Measurements from ENCODE around the gene PAK5.

DNA sequence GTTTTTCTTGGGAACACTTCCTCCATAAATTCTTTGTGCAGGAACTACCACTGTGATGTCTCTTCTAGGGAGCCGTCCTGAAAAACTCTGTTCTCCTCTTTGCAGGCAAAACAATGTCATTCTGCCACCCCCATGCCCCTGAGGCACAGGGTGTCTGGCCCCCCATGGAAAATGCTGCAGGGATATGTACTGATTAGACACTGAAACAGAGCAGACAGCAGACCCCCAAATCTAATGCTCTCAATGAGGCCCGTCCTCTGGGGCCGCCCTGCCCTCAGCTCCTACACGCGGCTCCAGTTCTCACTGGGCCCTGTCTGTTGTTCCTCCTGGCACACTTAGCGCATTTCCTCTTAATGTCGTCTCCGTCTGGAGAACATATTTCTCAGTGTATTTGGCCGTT is 227.0 kb downstream of the PAK5 start:
- TF ChIP-seq, protein P1, sequence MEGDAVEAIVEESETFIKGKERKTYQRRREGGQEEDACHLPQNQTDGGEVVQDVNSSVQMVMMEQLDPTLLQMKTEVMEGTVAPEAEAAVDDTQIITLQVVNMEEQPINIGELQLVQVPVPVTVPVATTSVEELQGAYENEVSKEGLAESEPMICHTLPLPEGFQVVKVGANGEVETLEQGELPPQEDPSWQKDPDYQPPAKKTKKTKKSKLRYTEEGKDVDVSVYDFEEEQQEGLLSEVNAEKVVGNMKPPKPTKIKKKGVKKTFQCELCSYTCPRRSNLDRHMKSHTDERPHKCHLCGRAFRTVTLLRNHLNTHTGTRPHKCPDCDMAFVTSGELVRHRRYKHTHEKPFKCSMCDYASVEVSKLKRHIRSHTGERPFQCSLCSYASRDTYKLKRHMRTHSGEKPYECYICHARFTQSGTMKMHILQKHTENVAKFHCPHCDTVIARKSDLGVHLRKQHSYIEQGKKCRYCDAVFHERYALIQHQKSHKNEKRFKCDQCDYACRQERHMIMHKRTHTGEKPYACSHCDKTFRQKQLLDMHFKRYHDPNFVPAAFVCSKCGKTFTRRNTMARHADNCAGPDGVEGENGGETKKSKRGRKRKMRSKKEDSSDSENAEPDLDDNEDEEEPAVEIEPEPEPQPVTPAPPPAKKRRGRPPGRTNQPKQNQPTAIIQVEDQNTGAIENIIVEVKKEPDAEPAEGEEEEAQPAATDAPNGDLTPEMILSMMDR (IDR thresholded peaks at IDR 0.05), result no peak
- no peak for TF ChIP-seq TEAD4 (IDR thresholded peaks at IDR 0.05; ENCODE audit: borderline replicate concordance, insufficient read depth)

Data from SK-N-SH (cell line).